ENCODE measurements around the gene RRP7A. TPM values are rescaled to one million over a fixed set of nuclear protein-coding genes. Genes with fewer than 3 reads are reported as not detected.

RRP7A gene
- total and polyA plus RNA-seq, 3 donors from 2014 or later: 30.8 to 62.8 (median 43.3) TPM

DNA sequence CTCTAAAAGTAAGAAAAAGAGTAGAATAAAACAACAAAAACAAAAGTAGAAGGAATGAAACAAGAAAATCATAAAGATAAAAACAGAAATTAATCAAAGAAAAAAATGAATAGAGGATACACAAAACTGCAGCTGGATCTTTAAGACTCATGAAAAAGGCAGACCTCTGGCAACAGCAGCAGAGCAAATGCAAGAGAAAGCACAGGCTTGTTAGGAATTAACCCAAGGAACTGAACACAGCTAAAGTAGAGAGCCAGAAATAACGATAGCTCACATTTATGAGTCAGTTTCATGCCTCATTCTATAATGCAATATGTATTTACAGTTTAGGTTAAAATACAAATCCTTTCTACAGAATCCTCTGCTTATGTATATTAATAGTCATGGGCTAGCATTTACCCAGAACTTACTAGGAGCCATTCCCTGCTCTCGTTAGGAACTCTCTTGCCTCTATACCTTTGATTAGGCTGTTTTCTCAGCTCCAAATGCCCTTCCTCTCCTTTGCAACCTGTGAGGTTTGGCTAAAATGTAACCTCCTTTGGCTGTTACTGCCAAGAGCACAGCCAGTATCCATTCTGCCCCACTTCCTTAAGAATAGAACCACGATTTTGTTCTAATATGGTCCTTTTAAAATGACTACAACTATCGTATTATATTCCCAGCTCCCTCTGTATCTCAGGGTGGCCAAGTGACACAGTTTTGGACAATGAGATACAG lies 49.1 kb downstream of the RRP7A start:
- H3K4me1 ChIP-seq: no peaks in the 10 kb centered on the region
- WGBS, 2 donors: 51 to 54% methylated on average over 4 of the region's 4 CpGs
- TF ChIP-seq POLR2A (IDR thresholded peaks at IDR 0.05): no peak
- TF ChIP-seq, protein P1, sequence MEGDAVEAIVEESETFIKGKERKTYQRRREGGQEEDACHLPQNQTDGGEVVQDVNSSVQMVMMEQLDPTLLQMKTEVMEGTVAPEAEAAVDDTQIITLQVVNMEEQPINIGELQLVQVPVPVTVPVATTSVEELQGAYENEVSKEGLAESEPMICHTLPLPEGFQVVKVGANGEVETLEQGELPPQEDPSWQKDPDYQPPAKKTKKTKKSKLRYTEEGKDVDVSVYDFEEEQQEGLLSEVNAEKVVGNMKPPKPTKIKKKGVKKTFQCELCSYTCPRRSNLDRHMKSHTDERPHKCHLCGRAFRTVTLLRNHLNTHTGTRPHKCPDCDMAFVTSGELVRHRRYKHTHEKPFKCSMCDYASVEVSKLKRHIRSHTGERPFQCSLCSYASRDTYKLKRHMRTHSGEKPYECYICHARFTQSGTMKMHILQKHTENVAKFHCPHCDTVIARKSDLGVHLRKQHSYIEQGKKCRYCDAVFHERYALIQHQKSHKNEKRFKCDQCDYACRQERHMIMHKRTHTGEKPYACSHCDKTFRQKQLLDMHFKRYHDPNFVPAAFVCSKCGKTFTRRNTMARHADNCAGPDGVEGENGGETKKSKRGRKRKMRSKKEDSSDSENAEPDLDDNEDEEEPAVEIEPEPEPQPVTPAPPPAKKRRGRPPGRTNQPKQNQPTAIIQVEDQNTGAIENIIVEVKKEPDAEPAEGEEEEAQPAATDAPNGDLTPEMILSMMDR (IDR thresholded peaks at IDR 0.05): no peak
- no peak overlapping the region for H3K4me3 ChIP-seq
- DNase-seq: no peak
- H3K36me3 ChIP-seq (ENCODE audit: low read depth, missing control alignments): no peaks in the 10 kb centered on the region
- no peaks in the 10 kb centered on the region for H3K27me3 ChIP-seq
- intact Hi-C loops (cut with DNase I; ENCODE audit: low total_unique reads): no loop called here
- H3K27ac ChIP-seq: no peak overlapping the region
- no peaks in the 10 kb centered on the region for H3K9me3 ChIP-seq

DNA sequence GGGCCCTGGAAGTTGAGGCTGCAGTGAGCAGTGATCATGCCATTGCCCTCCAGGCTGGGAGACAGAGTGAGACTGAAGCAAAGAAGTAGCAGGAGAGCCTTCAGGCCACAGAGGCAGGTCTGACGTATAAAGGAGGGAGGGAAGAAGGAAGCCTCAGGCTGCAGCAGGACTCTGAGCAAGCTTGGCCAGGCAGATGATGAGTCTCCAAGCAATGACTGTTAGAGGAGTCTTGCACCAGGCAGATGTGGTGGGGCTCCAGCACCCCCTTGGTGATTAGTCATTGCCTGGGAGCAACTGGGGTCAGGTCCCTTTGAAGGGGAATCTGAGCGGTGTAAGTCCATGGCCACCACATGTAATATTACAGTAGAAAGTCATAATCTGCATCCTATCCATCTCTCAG lies 50.8 kb downstream of the RRP7A start:
- TF ChIP-seq, protein P1 (IDR thresholded peaks at IDR 0.05): no peak
- no peak for TF ChIP-seq POLR2A (IDR thresholded peaks at IDR 0.05)
- 80 to 97% methylated on average over 2 of the region's 2 CpGs for WGBS, 2 donors
- no peaks in the 10 kb centered on the region for H3K36me3 ChIP-seq (ENCODE audit: low read depth, missing control alignments)
- no peaks in the 10 kb centered on the region for H3K4me1 ChIP-seq
- no peak overlapping the region for H3K27ac ChIP-seq
- H3K9me3 ChIP-seq: no peaks in the 10 kb centered on the region
- no peak overlapping the region for H3K4me3 ChIP-seq
- DNase-seq: no peak
- no peaks in the 10 kb centered on the region for H3K27me3 ChIP-seq
- intact Hi-C loops (cut with DNase I; ENCODE audit: low total_unique reads): no loop called here

DNA sequence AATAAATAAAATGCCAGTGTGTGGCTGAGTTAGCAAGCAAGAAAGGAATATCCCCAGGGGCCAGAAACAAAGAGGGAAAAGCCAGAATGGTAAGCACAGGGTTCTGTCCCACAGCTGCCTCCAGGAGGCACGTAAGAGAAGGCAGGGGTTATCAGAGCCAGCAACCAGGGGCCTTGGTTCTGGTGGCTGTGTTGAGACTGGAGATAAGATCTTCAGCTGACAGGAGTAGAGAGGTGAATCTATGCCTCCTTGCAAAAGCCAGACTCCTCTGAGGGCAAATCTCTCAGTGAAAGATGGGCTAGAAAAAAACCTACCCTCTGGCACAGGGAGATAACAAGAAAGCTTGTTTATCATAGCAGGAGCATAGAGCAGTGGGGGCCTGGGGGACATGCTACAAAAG lies 57.6 kb downstream of the RRP7A start:
- Histone ChIP-seq H3K36me3 (ENCODE audit: low read depth, missing control alignments) (no peaks in the 10 kb centered on the region), H3K27me3 (no peaks in the 10 kb centered on the region), H3K4me3 (no peak overlapping the region), H3K4me1 (no peaks in the 10 kb centered on the region), H3K9me3 (no peaks in the 10 kb centered on the region), H3K27ac (no peak overlapping the region)
- no peak for TF ChIP-seq POLR2A (IDR thresholded peaks at IDR 0.05)
- TF ChIP-seq, protein P1 (IDR thresholded peaks at IDR 0.05): no peak
- 75 to 81% methylated on average over 1 of the region's 1 CpG for WGBS, 2 donors
- no peak for DNase-seq
- intact Hi-C loops (cut with DNase I; ENCODE audit: low total_unique reads): no loop called here

DNA sequence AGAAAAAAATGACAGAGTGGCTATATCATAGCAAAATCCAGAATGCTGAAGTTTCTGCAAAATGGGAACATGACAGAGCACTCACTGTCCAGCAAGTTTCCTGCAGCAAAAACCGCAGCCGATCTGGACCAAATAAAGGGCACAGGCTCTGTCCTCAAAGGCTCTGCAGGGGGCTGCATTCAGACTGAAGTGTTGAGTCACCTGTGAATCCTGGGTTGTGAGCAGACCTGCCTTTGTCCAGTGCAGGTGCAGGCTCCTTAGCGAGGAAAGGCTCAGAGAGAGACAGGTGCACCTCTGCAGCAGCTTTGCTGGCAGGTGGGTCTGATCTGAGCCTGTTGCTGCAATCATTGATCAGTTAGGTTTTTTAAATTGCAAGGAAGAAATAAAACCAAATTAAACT lies 58.1 kb downstream of the RRP7A start:
- DNase-seq: no peak
- no peak overlapping the region for H3K4me3 ChIP-seq
- TF ChIP-seq, protein P1 (IDR thresholded peaks at IDR 0.05): no peak
- no peak for TF ChIP-seq POLR2A (IDR thresholded peaks at IDR 0.05)
- no peaks in the 10 kb centered on the region for H3K36me3 ChIP-seq (ENCODE audit: low read depth, missing control alignments)
- no peaks in the 10 kb centered on the region for H3K9me3 ChIP-seq
- intact Hi-C loops (cut with DNase I; ENCODE audit: low total_unique reads): no loop called here
- no peak overlapping the region for H3K27ac ChIP-seq
- WGBS, 2 donors: 88 to 89% methylated on average over 3 of the region's 3 CpGs
- no peaks in the 10 kb centered on the region for H3K4me1 ChIP-seq
- no peaks in the 10 kb centered on the region for H3K27me3 ChIP-seq

Small RNA genes within 50 kb of the gene (small RNA-seq; reads per million reads assigned to genes)
- gene RN7SKP80 (0.09 to 0.18 reads per million in 2 donors), gene RNU6-513P (0 reads per million in 2 donors)

Other genes with a start within 250 kb of the RRP7A start
- 10 to 100 TPM; 40.5 to 44.8 TPM for gene TCF20, start 249.1 kb downstream of the RRP7A start, total RNA-seq
- gene TCF20, start 249.1 kb downstream of the RRP7A start, polyA plus RNA-seq (ENCODE audit: insufficient read depth, low read depth, low replicate concordance): 41.6 TPM
- 1 to 10 TPM in 1 of 2 donors, under 1 TPM in 1; 0.71 to 1.2 TPM for gene NFAM1, start 87.4 kb downstream of the RRP7A start, total RNA-seq
- 2.8 TPM for gene NFAM1, start 87.4 kb downstream of the RRP7A start, polyA plus RNA-seq (ENCODE audit: insufficient read depth, low read depth, low replicate concordance)
- 1 to 10 TPM; 6.9 to 8.8 TPM for gene SERHL2, start 34.2 kb upstream of the RRP7A start, total RNA-seq
- gene SERHL2, start 34.2 kb upstream of the RRP7A start, polyA plus RNA-seq (ENCODE audit: insufficient read depth, low read depth, low replicate concordance): 11.3 TPM
- gene POLDIP3, start 95.1 kb upstream of the RRP7A start, total RNA-seq: 10 to 100 TPM; 57.5 to 60.5 TPM
- gene POLDIP3, start 95.1 kb upstream of the RRP7A start, polyA plus RNA-seq (ENCODE audit: insufficient read depth, low read depth, low replicate concordance): 76.9 TPM
- gene ATP5MGL, start 120.8 kb upstream of the RRP7A start, total RNA-seq: under 1 TPM in 1 of 2 donors, not detected in 1; 0.55 TPM
- not detected for gene ATP5MGL, start 120.8 kb upstream of the RRP7A start, polyA plus RNA-seq (ENCODE audit: insufficient read depth, low read depth, low replicate concordance)
- gene CYB5R3, start 129.6 kb upstream of the RRP7A start, total RNA-seq: 100 to 1,000 TPM; 330 to 484 TPM
- 423 TPM for gene CYB5R3, start 129.6 kb upstream of the RRP7A start, polyA plus RNA-seq (ENCODE audit: insufficient read depth, low read depth, low replicate concordance)
- gene A4GALT, start 201.1 kb upstream of the RRP7A start, total RNA-seq: 10 to 100 TPM; 15.7 to 17.3 TPM
- gene A4GALT, start 201.1 kb upstream of the RRP7A start, polyA plus RNA-seq (ENCODE audit: insufficient read depth, low read depth, low replicate concordance): 13.5 TPM